ENCODE measurements around the gene LAMA3.

GRCh38 chr18:23731861-23732260, 42.6 kb downstream of the LAMA3 start:
- TF ChIP-seq CHD2 (IDR thresholded peaks at IDR 0.05; ENCODE audit: low read length, partially characterized antibody) (no peak), RCOR1 (IDR thresholded peaks at IDR 0.05; ENCODE audit: low read length) (no peak), EP300 (IDR thresholded peaks at IDR 0.05; ENCODE audit: borderline replicate concordance in 1 of 2, low read depth in 1 of 2, low read length in 1 of 2) (no peak), CTCF (IDR thresholded peaks at IDR 0.05) (no peak), FOXJ3 (CRISPR knock-in tag; IDR thresholded peaks at IDR 0.05) (no peak)

All from SK-N-SH (cell line).